H1 (cell line): Measurements from ENCODE around the gene PAX5. TPM values are rescaled to one million over a fixed set of nuclear protein-coding genes. Genes with fewer than 3 reads are reported as not detected.

Experiments
- CTCF ChIA-PET: fragments of 300-600 bp; sonication (Branson Sonifier 250); formaldehyde crosslinking; loops from one replicate; lab custom pipeline; 2021; ENCODE audit not compliant: partially characterized antibody; lab: Charles Lee
- POLR2A ChIA-PET: fragments of 300-600 bp; sonication (Branson Sonifier 250); formaldehyde crosslinking; loops from one replicate; lab custom pipeline; 2021; ENCODE audit warnings: inconsistent platforms; ENCODE audit not compliant: partially characterized antibody; lab: Charles Lee
- DNase-seq, 2 experiments: peaks; one replicate each; pipeline versions ENCODE4 v3.0.0 to v3.0.0-alpha.2; 2010 to 2022; ENCODE audit warnings: low spot score in 2 of 2, low read depth in 1 of 2, mixed read lengths in 1 of 2
- FAIRE-seq: peaks from 2 replicates; lab custom pipeline; 2011; peaks lifted over from hg19 to GRCh38; lab: Jason Lieb, UNC
- H2AFZ ChIP-seq: 2 replicates; pipeline ENCODE4 v1.8.1; 2012; ENCODE audit warnings: low read length, inconsistent platforms
- H2AK5ac ChIP-seq: 2 replicates; pipeline ENCODE4 v1.6.1; 2013; ENCODE audit warnings: low read depth, low read length
- H2BK120ac ChIP-seq: replicated peaks from 2 replicates; pipeline ENCODE3; 2013; ENCODE audit warnings: low read depth, low read length, inconsistent platforms
- H2BK12ac ChIP-seq: 2 replicates; pipeline ENCODE4 v1.6.1; 2013; ENCODE audit warnings: low read depth, low read length
- H2BK15ac ChIP-seq: 2 replicates; pipeline ENCODE4 v1.6.1; 2013; ENCODE audit warnings: low read length
- H2BK20ac ChIP-seq: 2 replicates; pipeline ENCODE4 v1.6.1; 2013; ENCODE audit warnings: low read length
- H2BK5ac ChIP-seq: 2 replicates; pipeline ENCODE4 v1.6.1; 2013; ENCODE audit warnings: low read depth, low read length
- H3K14ac ChIP-seq: 2 replicates; pipeline ENCODE4 v1.6.1; 2013; ENCODE audit warnings: inconsistent platforms; ENCODE audit not compliant: insufficient read length
- H3K18ac ChIP-seq: 2 replicates; pipeline ENCODE4 v1.6.1; 2013; ENCODE audit warnings: low read length; ENCODE audit errors: extremely low read depth
- H3K23ac ChIP-seq: 2 replicates; pipeline ENCODE4 v1.6.1; 2013; ENCODE audit warnings: inconsistent platforms; ENCODE audit not compliant: insufficient read length
- H3K23me2 ChIP-seq: 2 replicates; pipeline ENCODE4 v1.6.1; 2013; ENCODE audit warnings: low read depth, low read length
- H3K27ac ChIP-seq: 2 replicates; pipeline ENCODE4 v1.6.1; 2011; ENCODE audit warnings: low read depth, low read length, inconsistent platforms
- H3K27me3 ChIP-seq, 4 experiments: replicated peaks in 1 of 4; 1 replicate in 1 of 4; 2 replicates in 3 of 4; pipeline versions ENCODE4 v1.6.1 to v1.8.1; 2011 to 2013; ENCODE audit warnings: low read length in 3 of 4, mild to moderate bottlenecking in 3 of 4, inconsistent platforms in 2 of 4, mixed read lengths in 2 of 4, moderate library complexity in 1 of 4; ENCODE audit not compliant: control insufficient read depth in 3 of 4, insufficient read depth in 3 of 4; ENCODE audit errors: extremely low read depth in 1 of 4
- H3K36me3 ChIP-seq, 4 experiments: 2 replicates each; pipeline versions ENCODE4 v1.6.1 to v1.8.1; 2011 to 2013; ENCODE audit warnings: mild to moderate bottlenecking in 4 of 4, low read length in 3 of 4, moderate library complexity in 2 of 4, control low read depth in 1 of 4, inconsistent platforms in 1 of 4; ENCODE audit not compliant: insufficient read depth in 4 of 4, control insufficient read depth in 2 of 4
- H3K4ac ChIP-seq: replicated peaks from 2 replicates; pipeline ENCODE3; 2013; ENCODE audit warnings: low read length, low read depth, mixed read lengths, inconsistent platforms; ENCODE audit not compliant: insufficient read length
- H3K4me1 ChIP-seq, 4 experiments: replicated peaks in 1 of 4; 1 replicate in 1 of 4; 2 replicates in 3 of 4; pipeline versions ENCODE4 v1.6.1 to v1.8.1; 2011 to 2013; ENCODE audit warnings: low read length in 3 of 4, inconsistent platforms in 2 of 4, mixed read lengths in 1 of 4; ENCODE audit not compliant: insufficient read depth in 4 of 4, control insufficient read depth in 3 of 4
- H3K4me2 ChIP-seq, 2 experiments: 2 replicates each; pipeline versions ENCODE4 v1.6.1 to v1.8.1; 2011 to 2013; ENCODE audit warnings: low read depth in 2 of 2, low read length in 2 of 2, control low read depth in 1 of 2, inconsistent platforms in 1 of 2, mild to moderate bottlenecking in 1 of 2; ENCODE audit not compliant: insufficient read depth in 1 of 2
- H3K4me3 ChIP-seq, 4 experiments: fragments of 200-600, 300-600 bp in 1 of 4; sonication (generic), shearing (Covaris generic), sonication (Bioruptor Twin) in 1 of 4; 2 replicates each; pipeline versions ENCODE4 v1.5.1 to v1.8.1; 2011 to 2016; ENCODE audit warnings: low read length in 4 of 4, low read depth in 3 of 4, control low read depth in 2 of 4, inconsistent platforms in 2 of 4, mild to moderate bottlenecking in 2 of 4, mixed read lengths in 1 of 4, moderate library complexity in 1 of 4; ENCODE audit not compliant: insufficient read depth in 2 of 4; ENCODE audit errors: extremely low read depth in 1 of 4
- H3K56ac ChIP-seq: replicated peaks from 2 replicates; pipeline ENCODE3; 2013; ENCODE audit warnings: low read depth, mild to moderate bottlenecking, mixed read lengths, low read length, inconsistent platforms; ENCODE audit not compliant: insufficient read length
- H3K79me1 ChIP-seq: 2 replicates; pipeline ENCODE4 v1.6.1; 2013; ENCODE audit warnings: low read depth, low read length, control low read depth
- H3K79me2 ChIP-seq, 2 experiments: 2 replicates each; pipeline versions ENCODE4 v1.6.1 to v1.8.1; 2012 to 2013; ENCODE audit warnings: low read length in 2 of 2, mild to moderate bottlenecking in 2 of 2, inconsistent platforms in 1 of 2; ENCODE audit not compliant: insufficient read depth in 2 of 2, control insufficient read depth in 1 of 2
- H3K9ac ChIP-seq, 4 experiments: replicated peaks in 1 of 4; 1 replicate in 1 of 4; 2 replicates in 3 of 4; pipeline versions ENCODE4 v1.6.1 to v1.8.1; 2011 to 2013; ENCODE audit warnings: low read depth in 3 of 4, low read length in 3 of 4, control low read depth in 2 of 4, mild to moderate bottlenecking in 2 of 4, moderate library complexity in 2 of 4, inconsistent platforms in 1 of 4; ENCODE audit errors: extremely low read depth in 1 of 4
- H3K9me3 ChIP-seq, 2 experiments: 2 replicates each; pipeline versions ENCODE4 v1.6.1 to v1.8.1; 2012 to 2013; ENCODE audit warnings: mild to moderate bottlenecking in 2 of 2, moderate library complexity in 2 of 2, control low read depth in 1 of 2, inconsistent platforms in 1 of 2, low read depth in 1 of 2, low read length in 1 of 2, mixed read lengths in 1 of 2; ENCODE audit not compliant: insufficient read depth in 2 of 2
- H4K20me1 ChIP-seq, 2 experiments: replicated peaks in 1 of 2; 2 replicates each; pipeline versions ENCODE3 to v1.8.1; 2011 to 2013; ENCODE audit warnings: inconsistent platforms in 2 of 2, low read length in 2 of 2, mild to moderate bottlenecking in 1 of 2; ENCODE audit not compliant: insufficient read depth in 2 of 2, control insufficient read depth in 1 of 2
- H4K5ac ChIP-seq: 2 replicates; pipeline ENCODE4 v1.6.1; 2013; ENCODE audit warnings: low read length, low read depth, mixed read lengths, inconsistent platforms; ENCODE audit not compliant: insufficient read length
- H4K8ac ChIP-seq: 2 replicates; pipeline ENCODE4 v1.8.0; 2013; ENCODE audit warnings: mild to moderate bottlenecking, moderate library complexity, low read length, inconsistent platforms; ENCODE audit not compliant: insufficient read depth; ENCODE audit errors: extremely low read depth
- H4K91ac ChIP-seq: replicated peaks from 2 replicates; pipeline ENCODE3; 2013; ENCODE audit warnings: low read length, mixed read lengths, inconsistent platforms; ENCODE audit not compliant: insufficient read length
- CBX8 ChIP-seq: fragments of 300-800, 300-1000 bp; sonication (generic); IDR thresholded peaks from 2 replicates; pipeline ENCODE4 v1.7.1; 2016; ENCODE audit warnings: low read depth, low read length, borderline replicate concordance
- KDM5A ChIP-seq: fragments of 200-600 bp; IDR thresholded peaks from 2 replicates; pipeline ENCODE4 v1.7.1; 2012; ENCODE audit warnings: mild to moderate bottlenecking, low read length, inconsistent platforms, mixed read lengths
- RXRA ChIP-seq: IDR thresholded peaks from 2 replicates; pipeline ENCODE4 v1.6.1; 2011; ENCODE audit warnings: low read depth, mild to moderate bottlenecking, low read length, moderate library complexity; ENCODE audit not compliant: insufficient read depth
- SIN3A ChIP-seq, 2 experiments: IDR thresholded peaks in 1 of 2; conservative IDR thresholded peaks in 1 of 2; 2 replicates each; pipeline ENCODE4 v1.6.1; 2011 to 2012; ENCODE audit warnings: low read length in 2 of 2, improper control_type of control experiment in 1 of 2, low read depth in 1 of 2, mild to moderate bottlenecking in 1 of 2
- USF2 ChIP-seq: IDR thresholded peaks from 2 replicates; pipeline ENCODE4 v1.6.1; 2011; ENCODE audit warnings: low read length, improper control_type of control experiment
- YY1 ChIP-seq: IDR thresholded peaks from 2 replicates; pipeline ENCODE4 v1.6.1; 2011; ENCODE audit warnings: low read depth, mild to moderate bottlenecking, low read length
- WGBS, 2 experiments: shearing (Covaris generic) in 1 of 2; methylation state at CpG; one replicate each; pipeline versions ENCODE4 v1.1.6 to v1.1.7; 2013 to 2015; ENCODE audit warnings: low lambda C conversion rate in 2 of 2, mixed read lengths in 2 of 2, inconsistent platforms in 1 of 2, low coverage in 1 of 2, missing lambda C conversion rate in 1 of 2; ENCODE audit not compliant: insufficient replicate concordance in 2 of 2, insufficient coverage in 1 of 2, insufficient read length in 1 of 2; ENCODE audit errors: extremely low coverage in 1 of 2, missing lambda C conversion rate in 1 of 2; 5-methylcytosine and 5-hydroxymethylcytosine counted together
- polyA plus RNA-seq, 7 experiments: library from polyadenylated mRNA; depleted of rRNA in 3 of 7; stranded (reverse) in 5 of 7; unstranded in 2 of 7; fragments of >200 nt in 5 of 7; fragments of 200-250 nt in 2 of 7; gene quantifications; 1 replicate in 5 of 7; 2 replicates in 1 of 7; 4 replicates in 1 of 7; pipeline versions ENCODE4 v1.2.1 to v1.2.3, GENCODE V29; 2011 to 2013; ENCODE audit warnings: missing spikeins in 2 of 7, mixed read lengths in 2 of 7
- total RNA-seq: library from RNA; stranded (reverse); fragmentation: NEBNext Ultra II Directional; extraction: Animal tissue kit (Norgen Biotek cat#: 25700); gene quantifications from 2 replicates; pipeline ENCODE4 v1.2.1, GENCODE V29; 2021

The PAX5 gene
- total and polyA plus RNA-seq, 2 of the 8 experiments (the other 6 are each of a cell fraction or from before 2014, with no cell fraction given): 0.29 to 0.43 TPM

DNA sequence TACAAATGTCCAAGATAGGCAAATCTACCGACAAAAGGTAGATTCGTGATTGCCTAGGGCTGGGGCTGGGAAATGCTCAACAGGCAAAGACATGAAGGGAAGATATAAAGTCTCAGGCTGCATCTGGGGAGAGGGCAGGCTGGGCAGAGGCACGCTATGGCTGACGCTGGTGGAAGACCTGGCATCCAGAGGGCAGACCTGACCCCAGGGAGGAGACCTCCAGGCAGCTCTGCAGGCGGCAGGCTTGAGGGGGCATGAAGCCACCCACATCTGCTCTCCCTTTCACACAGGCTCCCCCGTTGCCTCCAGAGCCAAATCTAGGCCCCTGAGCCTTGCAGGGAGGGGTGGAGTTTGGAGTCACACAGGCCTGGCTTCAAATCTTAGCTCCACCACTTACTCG lies 145.5 kb downstream of the PAX5 start:
- H3K23me2 ChIP-seq: no peaks in the 10 kb centered on the region
- H4K91ac ChIP-seq: no peak overlapping the region
- DNase-seq (no peak), FAIRE-seq (no peak)
- H2AFZ ChIP-seq: no peak overlapping the region
- no peaks in the 10 kb centered on the region for H3K79me1 ChIP-seq
- no peak overlapping the region for H2BK12ac ChIP-seq
- H3K36me3 ChIP-seq: no peaks in the 10 kb centered on the region
- H3K23ac ChIP-seq: no peak overlapping the region
- H3K27me3 ChIP-seq: no peaks in the 10 kb centered on the region; a peak in 1 of 7 replicates
- H4K20me1 ChIP-seq: no peaks in the 10 kb centered on the region
- POLR2A ChIA-PET: interaction anchor here (1.6 kb wide), 1 partner anchor 10 kb away, joined by 3 read pairs; no protein-coding TSS in a partner anchor
- no peak overlapping the region for H3K4me3 ChIP-seq
- no peak overlapping the region for H3K4ac ChIP-seq
- H3K18ac ChIP-seq: no peak overlapping the region
- 80% methylated on average over 7 of the region's 7 CpGs; no CpG with 5 or more reads in 1 of the 2 experiments for WGBS, 2 experiments
- no peak overlapping the region for H2BK5ac ChIP-seq
- no peak overlapping the region for H3K9ac ChIP-seq
- H4K8ac ChIP-seq: no peak overlapping the region
- no peak overlapping the region for H4K5ac ChIP-seq
- no peaks in the 10 kb centered on the region for H3K9me3 ChIP-seq
- no peaks in the 10 kb centered on the region for H3K79me2 ChIP-seq
- H2BK15ac ChIP-seq: no peak overlapping the region
- CTCF ChIA-PET: interaction anchor here (0.7 to 3.3 kb wide), 8 partner anchors 9 to 90 kb away, joined by 3 to 18 read pairs (median 4); no protein-coding TSS in a partner anchor
- no peak overlapping the region for H3K4me2 ChIP-seq
- no peak overlapping the region for H3K56ac ChIP-seq
- no peak overlapping the region for H3K27ac ChIP-seq
- H2BK20ac ChIP-seq: no peak overlapping the region
- no peak overlapping the region for H2AK5ac ChIP-seq
- H3K4me1 ChIP-seq: peaks cover 0 to 2% (median 0%) of the 10 kb centered on the region in 4 experiments; a peak in 3 of 7 replicates
- TF ChIP-seq RXRA (no peak), CBX8 (no peak), SIN3A (conservative IDR thresholded peaks at IDR 0.05 in 1 of 2, IDR thresholded peaks at IDR 0.05 in 1 of 2; ENCODE audit: low read depth in 1 of 2, low read length in 2 of 2) (no peak), YY1 (no peak), USF2 (no peak), KDM5A (no peak)
- TF ChIP-seq, all 59 proteins: peak for 0
- H3K14ac ChIP-seq: no peak overlapping the region
- no peak overlapping the region for H2BK120ac ChIP-seq
